NT2/D1 (cell line): ENCODE measurements around the gene METTL1.
A peak's percentile ranks its signal among the peaks of the same experiment; 100 is the strongest.

ENCODE experiments used
- DNase-seq: peaks from one replicate; pipeline ENCODE4 v3.0.0-alpha.2; 2011; ENCODE audit warnings: low read depth, low spot score
- H3K27me3 ChIP-seq: 2 replicates; pipeline ENCODE4 v1.6.0; 2011; ENCODE audit warnings: mild to moderate bottlenecking; ENCODE audit not compliant: insufficient read length, insufficient read depth
- H3K36me3 ChIP-seq: 2 replicates; pipeline ENCODE4 v1.6.1; 2011; ENCODE audit warnings: mild to moderate bottlenecking, low read length, mixed read lengths; ENCODE audit not compliant: insufficient read depth, insufficient read length
- H3K4me1 ChIP-seq: 2 replicates; pipeline ENCODE4 v1.5.1; 2011; ENCODE audit not compliant: insufficient read depth, insufficient read length
- H3K4me3 ChIP-seq: 2 replicates; pipeline ENCODE4 v1.5.1; 2011; ENCODE audit warnings: low read depth; ENCODE audit not compliant: insufficient read length
- H3K9ac ChIP-seq: 2 replicates; pipeline ENCODE4 v1.6.0; 2011; ENCODE audit warnings: low read depth; ENCODE audit not compliant: insufficient read length
- H3K9me3 ChIP-seq: 2 replicates; pipeline ENCODE4 v1.5.1; 2011; ENCODE audit warnings: mild to moderate bottlenecking, low read length; ENCODE audit not compliant: insufficient read depth
- SUZ12 ChIP-seq: IDR thresholded peaks from 2 replicates; pipeline ENCODE4 v1.6.1; 2011; ENCODE audit not compliant: insufficient read length, insufficient read depth; ENCODE audit errors: extremely low read depth
- YY1 ChIP-seq: IDR thresholded peaks from 2 replicates; pipeline ENCODE4 v1.6.1; 2011; ENCODE audit not compliant: insufficient read length, insufficient read depth
- ZNF274 ChIP-seq: IDR thresholded peaks from 2 replicates; pipeline ENCODE4 v1.6.1; 2011; ENCODE audit warnings: mild to moderate bottlenecking, low read depth, low read length

METTL1 gene

DNA sequence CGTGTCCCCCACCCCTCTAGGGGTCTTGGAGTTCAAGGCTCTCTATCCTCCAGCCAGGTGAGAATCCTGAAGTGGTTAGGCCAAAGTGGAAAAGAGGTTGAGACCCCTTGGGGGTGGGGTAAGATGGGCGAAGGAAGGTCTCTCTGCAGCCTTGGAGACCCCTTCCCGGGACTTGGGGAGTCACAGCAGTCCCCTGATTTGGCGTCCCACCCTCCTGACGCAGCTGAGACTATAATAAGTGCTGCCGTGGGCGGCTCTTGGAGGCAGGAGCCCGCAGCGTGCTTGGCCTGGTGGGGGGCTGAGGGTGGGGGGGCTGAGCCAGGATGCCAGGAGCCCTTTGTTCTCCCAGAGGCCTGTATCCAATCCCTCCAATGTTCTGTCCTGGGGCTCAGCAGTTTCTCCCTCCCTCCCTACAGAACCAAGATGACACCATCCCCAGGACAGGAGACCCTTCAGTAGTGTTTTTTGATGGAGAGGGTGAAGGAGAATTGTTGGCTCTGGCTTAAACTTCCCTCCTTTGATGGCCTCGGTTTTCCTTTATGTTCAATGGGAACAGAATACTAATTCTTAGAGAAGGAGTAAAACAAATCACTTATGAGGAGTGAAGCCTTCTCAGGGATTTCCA lies 31.9 kb downstream of the METTL1 start:
- no peaks in the 10 kb centered on the region for H3K36me3 ChIP-seq
- H3K4me1 ChIP-seq = peaks cover 6% of the 10 kb centered on the region
- H3K9ac ChIP-seq = no peak overlapping the region
- H3K4me3 ChIP-seq = no peak overlapping the region
- peaks cover 67% of the 10 kb centered on the region for H3K27me3 ChIP-seq
- TF ChIP-seq SUZ12 (no peak), ZNF274 (no peak), YY1 (no peak)
- no peak for DNase-seq
- H3K9me3 ChIP-seq = no peaks in the 10 kb centered on the region

DNA sequence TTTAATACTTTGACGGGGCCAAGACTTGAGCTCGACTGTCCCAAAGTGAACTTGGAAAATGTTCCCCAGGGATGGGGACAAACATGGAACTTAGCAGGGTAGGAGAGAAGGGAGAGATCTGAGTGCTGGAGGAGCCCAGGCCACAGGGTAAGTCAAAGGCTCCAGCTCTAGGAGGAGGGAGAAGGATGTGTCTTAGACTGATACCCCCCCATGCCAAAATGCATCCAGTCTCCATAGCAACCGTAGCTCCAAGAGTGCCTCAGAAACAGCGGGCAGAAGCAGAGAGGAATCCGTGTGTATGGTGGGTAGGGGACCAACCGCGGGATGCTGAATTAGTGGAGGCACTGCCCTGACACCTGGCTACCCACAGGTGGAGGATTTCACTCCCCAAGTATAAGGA lies 32.5 kb downstream of the METTL1 start:
- Histone ChIP-seq H3K27me3 (peaks cover 73% of the 10 kb centered on the region), H3K4me1 (peaks cover 6% of the 10 kb centered on the region)

DNA sequence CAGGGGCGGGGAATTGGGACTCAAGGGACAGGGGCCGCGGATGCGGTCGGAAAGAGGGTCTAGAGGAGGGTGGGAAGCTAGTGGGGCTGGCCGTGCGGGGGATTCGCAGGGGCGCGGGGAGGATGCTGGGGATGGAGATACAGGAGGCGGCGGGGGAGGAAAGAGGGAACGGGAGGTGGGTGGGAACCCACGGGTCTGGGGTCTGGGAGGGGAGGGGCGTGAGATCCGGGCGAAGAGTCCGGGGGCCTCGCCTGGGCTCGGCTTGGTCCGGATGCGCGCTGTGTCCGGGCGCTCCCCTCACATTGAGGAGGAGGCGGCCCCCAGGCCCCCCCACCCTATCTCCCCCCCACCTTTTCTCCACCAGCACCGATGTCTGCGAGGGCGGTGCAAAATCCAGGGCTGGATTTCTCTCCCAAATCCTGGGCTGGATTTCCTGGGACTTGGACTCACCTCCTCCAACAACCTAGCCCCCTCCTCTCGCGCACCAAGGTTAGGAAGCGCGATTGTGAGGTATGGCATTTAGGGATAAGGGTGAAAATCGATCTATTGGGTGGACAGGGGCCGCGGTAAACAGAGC lies 33.2 kb downstream of the METTL1 start, which contains the start of gene AGAP2:
TSS of gene AGAP2 (minus strand) at position 82 of the 577 bp plus-strand sequence. CDS start 496 bp downstream, outside the sequence.
- TF ChIP-seq ZNF274 (no peak), SUZ12 (no peak), YY1 (no peak)
- no peak for DNase-seq
- H3K9ac ChIP-seq = peak within 1 kb of the TSS; percentile 46
- peak within 1 kb of the TSS; percentile 44 for H3K4me3 ChIP-seq
- H3K9me3 ChIP-seq = no peaks in the 10 kb centered on the region
- no peaks in the 10 kb centered on the region for H3K36me3 ChIP-seq
- H3K27me3 ChIP-seq = peaks cover 80% of the 10 kb centered on the region
- peaks cover 6% of the 10 kb centered on the region for H3K4me1 ChIP-seq

More for the DNA sequence above, 32.5 kb downstream of the METTL1 start:
- TF ChIP-seq ZNF274 = no peak
- no peak for TF ChIP-seq YY1
- no peak for TF ChIP-seq SUZ12
- Histone ChIP-seq H3K4me3 (no peak overlapping the region), H3K9ac (no peak overlapping the region), H3K9me3 (no peaks in the 10 kb centered on the region), H3K36me3 (no peaks in the 10 kb centered on the region)
- DNase-seq = no peak

DNA sequence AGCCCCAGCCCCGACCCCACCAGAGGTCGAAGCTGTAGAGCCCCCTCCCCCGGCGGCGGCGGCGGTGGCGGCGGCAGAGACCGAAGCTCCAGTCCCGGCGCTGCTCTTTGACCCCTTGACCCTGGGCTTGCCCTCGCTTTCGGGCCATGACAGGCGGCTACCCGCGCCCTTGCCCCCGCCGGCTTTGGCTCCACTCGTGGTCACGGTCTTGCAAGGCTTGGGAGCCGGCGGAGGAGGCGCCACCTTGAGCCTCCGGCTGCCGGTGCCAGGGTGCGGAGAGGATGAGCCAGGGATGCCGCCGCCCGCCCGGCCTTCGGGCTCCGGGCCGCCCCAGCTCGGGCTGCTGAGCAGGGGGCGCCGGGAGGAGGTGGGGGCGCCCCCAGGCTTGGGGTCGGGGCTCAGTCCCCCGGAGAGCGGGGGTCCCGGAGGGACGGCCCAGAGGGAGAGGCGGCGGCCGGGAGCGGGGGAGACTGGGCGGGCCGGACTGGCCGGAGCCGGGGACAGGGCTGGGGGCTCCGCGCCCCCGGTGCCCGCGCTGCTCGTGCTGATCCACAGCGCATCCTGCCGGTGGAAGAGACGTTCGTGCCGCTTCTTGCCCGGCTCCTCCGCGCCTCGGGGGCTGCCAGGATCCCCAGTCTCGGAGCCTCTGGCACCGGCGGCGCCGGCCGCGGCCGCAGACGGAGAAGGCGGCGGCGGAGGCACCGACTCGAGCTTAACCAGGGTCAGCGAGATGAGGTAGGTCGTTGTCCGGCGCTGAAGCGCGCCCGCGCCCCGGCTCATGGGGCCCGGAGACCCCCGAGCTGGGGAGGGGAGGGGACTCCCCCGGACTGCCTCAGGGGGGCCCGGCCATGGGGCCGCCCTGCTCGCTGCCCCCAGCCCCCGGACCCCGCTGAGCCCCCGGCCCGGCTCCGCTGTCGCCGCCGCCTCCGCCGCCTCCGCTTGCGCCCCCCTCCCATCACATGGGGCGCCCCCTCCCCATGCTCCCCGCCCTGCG lies 34.1 kb downstream of the METTL1 start:
- no peak for DNase-seq
- H3K4me3 ChIP-seq = peak overlapping the region; percentile 44
- no peaks in the 10 kb centered on the region for H3K36me3 ChIP-seq
- TF ChIP-seq SUZ12 (peak; percentile 65), ZNF274 (no peak), YY1 (no peak)
- peaks cover 89% of the 10 kb centered on the region for H3K27me3 ChIP-seq
- peak overlapping the region; percentile 44 for H3K9ac ChIP-seq
- peaks cover 6% of the 10 kb centered on the region for H3K4me1 ChIP-seq
- no peaks in the 10 kb centered on the region for H3K9me3 ChIP-seq

DNA sequence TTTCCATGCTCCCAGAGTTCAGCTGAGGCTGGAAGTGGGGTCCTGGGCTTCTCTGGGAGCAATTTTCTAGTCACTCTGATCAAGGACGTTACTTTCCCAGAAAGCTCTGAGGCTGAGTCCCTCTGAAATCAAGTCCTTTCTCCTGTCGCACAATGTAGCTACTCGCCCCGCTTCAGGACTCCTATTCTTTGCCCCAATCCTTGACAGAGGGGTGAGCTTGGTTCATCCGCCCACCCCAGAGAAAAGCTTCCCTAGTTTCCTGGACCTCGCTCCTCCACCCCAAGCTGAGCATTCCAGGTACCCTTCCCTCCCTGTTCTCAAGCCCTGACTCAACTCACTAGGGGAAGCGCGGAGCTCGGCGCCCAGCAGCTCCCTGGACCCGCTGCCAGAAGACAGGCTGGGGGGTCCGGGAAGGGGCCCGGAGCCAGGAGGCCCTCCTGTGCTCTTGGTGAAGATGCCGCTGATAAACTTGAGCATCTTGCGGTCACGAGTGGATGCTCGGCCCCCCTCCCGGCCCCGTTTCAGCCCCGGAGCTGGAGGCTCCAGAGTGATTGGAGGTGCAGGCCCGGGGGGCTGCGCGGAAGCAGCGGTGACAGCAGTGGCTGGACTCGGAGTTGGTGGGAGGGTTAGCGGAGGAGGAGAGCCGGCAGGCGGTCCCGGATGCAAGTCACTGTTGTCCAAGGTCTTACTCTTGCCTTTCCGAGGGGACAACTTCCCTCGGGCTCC lies 35.0 kb downstream of the METTL1 start:
- TF ChIP-seq SUZ12 (peak; percentile 15), YY1 (no peak), ZNF274 (no peak)
- peak overlapping the region; percentile 44 for H3K9ac ChIP-seq
- H3K36me3 ChIP-seq = no peaks in the 10 kb centered on the region
- peak overlapping the region; percentile 44 for H3K4me3 ChIP-seq
- H3K9me3 ChIP-seq = no peaks in the 10 kb centered on the region
- peaks cover 89% of the 10 kb centered on the region for H3K27me3 ChIP-seq
- DNase-seq = no peak
- peaks cover 3% of the 10 kb centered on the region for H3K4me1 ChIP-seq

DNA sequence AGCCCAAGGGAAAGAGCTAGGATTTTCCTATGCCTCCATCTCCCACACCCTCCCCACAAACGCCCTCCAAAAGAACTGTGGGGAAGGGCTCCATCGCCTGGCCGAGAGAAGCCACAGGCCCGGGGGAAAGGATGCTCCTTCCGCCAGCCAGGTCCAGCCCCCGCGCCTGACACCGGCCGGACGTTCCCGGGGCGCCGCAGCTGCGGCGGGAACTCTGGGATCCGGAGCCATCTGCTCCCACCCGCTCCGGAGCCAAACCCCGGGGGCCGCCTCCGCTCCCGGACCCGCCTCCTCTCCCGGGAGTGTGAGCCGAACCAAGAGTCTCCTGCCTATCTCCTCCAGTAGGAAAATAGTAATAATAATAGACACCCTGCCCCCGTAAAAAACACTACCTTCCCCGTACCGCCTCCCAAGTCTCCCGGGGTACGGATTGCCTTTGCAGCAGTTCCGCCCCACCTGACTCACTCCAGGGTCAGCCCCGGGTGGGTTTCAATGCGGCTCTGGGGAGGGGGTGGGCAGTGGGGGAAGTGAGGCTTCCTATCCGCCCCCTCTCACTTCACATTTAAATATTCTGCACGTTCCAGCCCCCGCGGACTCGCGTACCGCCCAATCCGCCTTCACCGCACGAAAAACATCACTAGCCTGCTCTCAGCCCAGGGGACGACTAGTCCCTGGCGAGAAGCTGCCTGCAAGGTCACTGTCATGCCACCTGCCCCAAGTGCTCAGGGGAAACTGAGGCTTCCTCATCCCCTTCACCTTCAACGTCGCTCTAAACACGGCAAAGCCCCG lies 35.8 kb downstream of the METTL1 start:
- TF ChIP-seq YY1 (no peak), SUZ12 (no peak), ZNF274 (no peak)
- Histone ChIP-seq H3K36me3 (no peaks in the 10 kb centered on the region), H3K4me1 (peaks cover 3% of the 10 kb centered on the region), H3K27me3 (peaks cover 89% of the 10 kb centered on the region), H3K4me3 (peak overlapping the region; percentile 44), H3K9me3 (no peaks in the 10 kb centered on the region), H3K9ac (peak overlapping the region; percentile 43)
- DNase-seq = no peak
